ENCODE results near the gene TBC1D19.

- TF ChIP-seq CTCF (IDR thresholded peaks at IDR 0.05 in 4 of 5, conservative IDR thresholded peaks at IDR 0.05 in 1 of 5), result peak in 3 of 5 experiments; percentile 30 to 59 (median 44)
- TF ChIP-seq POLR2A (IDR thresholded peaks at IDR 0.05), result no peak
These were observed 203.8 kb downstream of the TBC1D19 start for GRCh38 chr4:26787461-26788340.
